ENCODE measurements around the gene FNDC7. TPM values are rescaled to one million over a fixed set of nuclear protein-coding genes. Genes with fewer than 3 reads are reported as not detected.
"Not testable (repeated sequence)": the region's sequence is repeated elsewhere in the genome, so short reads cannot be mapped to it uniquely, and the experiment has no call there.

Gene FNDC7
- total RNA-seq = not detected
- long read RNA-seq = 0 reads

- Histone ChIP-seq H3K9me3 (no peaks in the 10 kb centered on the region), H3K4me3 (no peak within 1 kb of the TSS), H3K27ac (no peak within 1 kb of the TSS), H3K27me3 (no peaks in the 10 kb centered on the region), H3K4me1 (no peaks in the 10 kb centered on the region), H3K36me3 (no peaks in the 10 kb centered on the region)
- WGBS (ENCODE audit: insufficient coverage, low coverage, low lambda C conversion rate, missing lambda C conversion rate) = 36% methylated on average over 9 of the region's 9 CpGs
- no peak for TF ChIP-seq CTCF (IDR thresholded peaks at IDR 0.05)
- TF ChIP-seq POLR2A (IDR thresholded peaks at IDR 0.05) = no peak
- ATAC-seq (no peak), DNase-seq (no peak)
- intact Hi-C loops (cut with DNase I) = no loop called here
These were observed at the start of gene FNDC7 for GRCh38 chr1:108712606-108713150. Gene FNDC7, plus strand, starts transcription at chr1:108712908. Its CDS starts 26 bp downstream, at chr1:108712934.

DNA sequence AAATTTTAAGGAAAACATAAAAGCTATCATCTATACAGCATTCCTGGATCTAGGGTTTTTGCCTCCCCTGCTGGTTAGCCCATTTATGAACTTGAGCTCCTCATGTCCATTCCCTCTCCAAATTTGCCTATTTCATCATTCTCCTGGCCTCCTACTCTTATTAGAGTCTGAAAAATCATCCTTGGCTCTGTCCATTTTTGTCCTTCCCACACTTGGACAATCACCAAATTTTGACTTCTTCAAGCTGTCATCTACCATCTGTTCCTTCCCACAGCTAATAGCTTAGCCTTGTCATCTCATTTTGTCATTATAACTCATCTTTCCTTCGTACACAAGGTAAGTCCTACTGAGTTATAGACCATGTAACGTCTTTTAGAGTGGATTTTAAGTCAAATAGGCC is 49.6 kb upstream of the FNDC7 start:
- H3K4me1 ChIP-seq = no peaks in the 10 kb centered on the region
- intact Hi-C loops (cut with DNase I) = no loop called here
- H3K27me3 ChIP-seq = no peaks in the 10 kb centered on the region
- no peak for ATAC-seq
- TF ChIP-seq POLR2A (IDR thresholded peaks at IDR 0.05) = no peak
- TF ChIP-seq CTCF (IDR thresholded peaks at IDR 0.05) = no peak
- H3K36me3 ChIP-seq = no peaks in the 10 kb centered on the region
- no peak overlapping the region for H3K27ac ChIP-seq
- DNase-seq = no peak
- 83% methylated on average over 2 of the region's 2 CpGs for WGBS (ENCODE audit: insufficient coverage, low coverage, low lambda C conversion rate, missing lambda C conversion rate)
- no peak overlapping the region for H3K4me3 ChIP-seq
- H3K9me3 ChIP-seq = no peaks in the 10 kb centered on the region

DNA sequence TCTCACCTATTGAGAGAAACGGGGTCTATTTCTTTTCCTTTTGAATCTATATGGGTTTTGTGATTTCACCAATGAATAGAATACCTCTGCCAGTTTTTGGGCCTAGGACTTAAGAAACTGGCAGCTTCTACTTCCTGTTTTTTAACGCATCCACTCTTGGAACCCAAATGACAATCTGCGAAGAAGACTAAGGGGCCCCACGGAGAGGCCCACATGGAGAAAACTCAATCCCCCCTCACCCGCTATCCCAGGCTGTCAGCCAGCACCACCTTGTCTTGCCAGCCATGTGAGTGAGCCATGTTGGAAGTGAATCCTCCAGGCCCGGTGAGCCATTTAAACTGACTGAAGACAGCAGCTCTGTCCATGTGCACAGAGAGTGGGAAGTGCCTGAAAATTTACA is 48.2 kb upstream of the FNDC7 start:
- Histone ChIP-seq H3K27ac (no peak overlapping the region), H3K4me1 (no peaks in the 10 kb centered on the region), H3K36me3 (no peaks in the 10 kb centered on the region), H3K27me3 (no peaks in the 10 kb centered on the region), H3K9me3 (no peaks in the 10 kb centered on the region), H3K4me3 (no peak overlapping the region)
- DNase-seq (no peak), ATAC-seq (no peak)
- intact Hi-C loops (cut with DNase I) = no loop called here
- 81% methylated on average over 3 of the region's 6 CpGs for WGBS (ENCODE audit: insufficient coverage, low coverage, low lambda C conversion rate, missing lambda C conversion rate)
- TF ChIP-seq CTCF (IDR thresholded peaks at IDR 0.05) = no peak
- no peak for TF ChIP-seq POLR2A (IDR thresholded peaks at IDR 0.05)

DNA sequence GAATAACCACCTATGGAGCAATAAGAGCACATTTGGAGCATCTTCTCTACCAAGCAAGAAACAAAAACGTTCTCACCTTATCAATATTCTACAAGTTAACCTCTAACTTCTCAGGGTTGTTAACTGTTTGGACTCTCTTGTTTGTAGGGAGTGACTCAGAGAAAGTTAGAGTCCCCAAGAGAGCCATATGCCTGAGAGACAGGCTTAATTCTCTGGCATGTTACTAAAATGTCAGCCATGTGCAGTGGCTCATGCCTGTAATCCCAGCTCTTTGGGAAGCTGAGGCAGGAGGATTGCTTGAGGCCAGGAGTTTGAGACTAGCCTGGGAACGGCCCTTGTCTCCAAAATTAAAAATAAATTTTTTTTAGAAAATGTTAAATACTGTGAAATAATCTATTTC is 47.6 kb upstream of the FNDC7 start:
- Histone ChIP-seq H3K9me3 (no peaks in the 10 kb centered on the region), H3K27ac (no peak overlapping the region), H3K4me1 (no peaks in the 10 kb centered on the region), H3K27me3 (no peaks in the 10 kb centered on the region), H3K36me3 (no peaks in the 10 kb centered on the region), H3K4me3 (no peak overlapping the region)
- ATAC-seq = no peak
- intact Hi-C loops (cut with DNase I) = no loop called here
- DNase-seq = no peak
- 70% methylated on average over 2 of the region's 2 CpGs for WGBS (ENCODE audit: insufficient coverage, low coverage, low lambda C conversion rate, missing lambda C conversion rate)
- TF ChIP-seq POLR2A (IDR thresholded peaks at IDR 0.05) (no peak), CTCF (IDR thresholded peaks at IDR 0.05) (no peak)

GRCh38 chr1:108665771-108666170 is 46.9 kb upstream of the FNDC7 start:
- no peak overlapping the region for H3K27ac ChIP-seq
- WGBS (ENCODE audit: insufficient coverage, low coverage, low lambda C conversion rate, missing lambda C conversion rate) = 13% methylated on average over 1 of the region's 1 CpG
- H3K9me3 ChIP-seq = no peaks in the 10 kb centered on the region
- TF ChIP-seq POLR2A (IDR thresholded peaks at IDR 0.05) (no peak), CTCF (IDR thresholded peaks at IDR 0.05) (no peak)
- no peaks in the 10 kb centered on the region for H3K27me3 ChIP-seq
- DNase-seq (no peak), ATAC-seq (no peak)
- H3K36me3 ChIP-seq = no peaks in the 10 kb centered on the region
- intact Hi-C loops (cut with DNase I) = no loop called here
- H3K4me1 ChIP-seq = no peaks in the 10 kb centered on the region
- H3K4me3 ChIP-seq = no peak overlapping the region

- H3K4me1 ChIP-seq; intact Hi-C loops (cut with DNase I); H3K36me3 ChIP-seq; DNase-seq; H3K27ac ChIP-seq; H3K9me3 ChIP-seq; ATAC-seq; H3K27me3 ChIP-seq; H3K4me3 ChIP-seq: not testable (repeated sequence)
- WGBS (ENCODE audit: insufficient coverage, low coverage, low lambda C conversion rate, missing lambda C conversion rate) = 90% methylated on average over 2 of the region's 28 CpGs
These were observed 45.3 kb upstream of the FNDC7 start for GRCh38 chr1:108667422-108667821.
